Hepatocyte (in vitro differentiated cells): ENCODE measurements around the gene CELA2B. TPM values are rescaled to one million over a fixed set of nuclear protein-coding genes. Genes with fewer than 3 reads are reported as not detected.
"Not testable (repeated sequence)": the region's sequence is repeated elsewhere in the genome, so short reads cannot be mapped to it uniquely, and the experiment has no call there.

Experiments
- DNase-seq: peaks from one replicate; pipeline ENCODE4 v3.0.0-alpha.2; 2016; ENCODE audit warnings: low spot score
- H2AFZ ChIP-seq: fragments of 200-600 bp; sonication (generic); 2 replicates; pipeline ENCODE4 v1.6.0; 2016; ENCODE audit warnings: antibody characterized with exemption, mild to moderate bottlenecking
- H3K27ac ChIP-seq: fragments of 200-600 bp; sonication (generic); 2 replicates; pipeline ENCODE4 v1.5.1; 2016; ENCODE audit warnings: mild to moderate bottlenecking
- H3K27me3 ChIP-seq: fragments of 200-600 bp; sonication (generic); 2 replicates; pipeline ENCODE4 v1.6.1; 2016
- H3K36me3 ChIP-seq: fragments of 200-600 bp; sonication (generic); replicated peaks from 2 replicates; pipeline ENCODE4 v1.5.1; 2016; ENCODE audit warnings: low read depth; ENCODE audit not compliant: insufficient read depth
- H3K4me1 ChIP-seq: fragments of 200-600 bp; sonication (generic); 2 replicates; pipeline ENCODE4 v1.5.1; 2016; ENCODE audit warnings: mild to moderate bottlenecking, moderate library complexity; ENCODE audit not compliant: insufficient read depth
- H3K4me2 ChIP-seq: fragments of 200-600 bp; sonication (generic); 2 replicates; pipeline ENCODE4 v1.6.0; 2016
- H3K4me3 ChIP-seq: fragments of 200-600 bp; sonication (generic); 2 replicates; pipeline ENCODE4 v1.5.1; 2016; ENCODE audit warnings: mild to moderate bottlenecking
- H3K79me2 ChIP-seq: fragments of 200-600 bp; sonication (generic); 2 replicates; pipeline ENCODE4 v1.6.0; 2017; ENCODE audit warnings: mild to moderate bottlenecking
- H3K9me2 ChIP-seq: fragments of 200-600 bp; sonication (generic); replicated peaks from 2 replicates; pipeline ENCODE4 v1.6.0; 2017; ENCODE audit warnings: mild to moderate bottlenecking; ENCODE audit not compliant: insufficient read depth
- H3K9me3 ChIP-seq: fragments of 200-600 bp; sonication (generic); 2 replicates; pipeline ENCODE4 v1.5.1; 2016; ENCODE audit warnings: low read depth, mild to moderate bottlenecking
- H4K20me1 ChIP-seq: fragments of 200-600 bp; sonication (generic); 2 replicates; pipeline ENCODE4 v1.6.0; 2016; ENCODE audit warnings: mild to moderate bottlenecking; ENCODE audit not compliant: insufficient read depth, poor library complexity, severe bottlenecking
- CTCF ChIP-seq: fragments of 200-600 bp; sonication (generic); IDR thresholded peaks from 2 replicates; pipeline ENCODE4 v1.5.1; 2016; ENCODE audit warnings: antibody characterized with exemption, mild to moderate bottlenecking; ENCODE audit not compliant: poor library complexity
- EZH2 ChIP-seq: fragments of 200-600 bp; sonication (generic); IDR thresholded peaks from 2 replicates; pipeline ENCODE4 v1.6.1; 2016; ENCODE audit warnings: antibody characterized with exemption, mild to moderate bottlenecking, borderline replicate concordance
- EZH2phosphoT487 ChIP-seq: fragments of 200-600 bp; sonication (generic); IDR thresholded peaks from one replicate; pipeline ENCODE4 v1.6.1; 2018; ENCODE audit warnings: antibody characterized with exemption, mild to moderate bottlenecking, low read depth, moderate library complexity; ENCODE audit not compliant: unreplicated experiment, severe bottlenecking
- WGBS: methylation state at CpG from one replicate; pipeline ENCODE4 v1.1.6; 2016; ENCODE audit warnings: low lambda C conversion rate; ENCODE audit errors: missing lambda C conversion rate; 5-methylcytosine and 5-hydroxymethylcytosine counted together
- polyA plus RNA-seq: library from polyadenylated mRNA; unstranded; fragments of >200 nt; fragmentation: Nextera tagmentation; extraction: Ambion mirVana; gene quantifications from 2 replicates; pipeline ENCODE4 v1.2.1, GENCODE V29; 2016
- total RNA-seq: library from RNA; depleted of rRNA; stranded (reverse); fragments of >200 nt; gene quantifications from 2 replicates; pipeline ENCODE4 v1.2.3, GENCODE V29; 2014

CELA2B gene
- total and polyA plus RNA-seq, 2 experiments from 2014 or later, result 0.73 to 1.4 TPM

GRCh38 chr1:15479654-15480347 lies 3.9 kb downstream of the CELA2B start:
- H3K9me3 ChIP-seq, result no peaks in the 10 kb centered on the region
- TF ChIP-seq EZH2phosphoT487 (no peak), CTCF (no peak), EZH2 (no peak)
- no peaks in the 10 kb centered on the region for H3K36me3 ChIP-seq
- no peak overlapping the region for H3K4me3 ChIP-seq
- peaks cover 3% of the 10 kb centered on the region for H3K4me1 ChIP-seq
- no peaks in the 10 kb centered on the region for H3K9me2 ChIP-seq
- H3K79me2 ChIP-seq, result no peaks in the 10 kb centered on the region
- DNase-seq, result no peak
- no peak overlapping the region for H2AFZ ChIP-seq
- H3K27me3 ChIP-seq, result no peaks in the 10 kb centered on the region
- H3K27ac ChIP-seq, result no peak overlapping the region
- no peak overlapping the region for H3K4me2 ChIP-seq
- H4K20me1 ChIP-seq, result no peaks in the 10 kb centered on the region
- 94% methylated on average over 11 of the region's 11 CpGs for WGBS

- H3K79me2 ChIP-seq, H3K27ac ChIP-seq, H2AFZ ChIP-seq, H3K4me3 ChIP-seq, H3K9me3 ChIP-seq, H3K4me2 ChIP-seq, H3K4me1 ChIP-seq, DNase-seq, H3K27me3 ChIP-seq, H3K36me3 ChIP-seq, H4K20me1 ChIP-seq, H3K9me2 ChIP-seq: not testable (repeated sequence)
- 91% methylated on average over 6 of the region's 6 CpGs for whole genome bisulfite sequencing
Observed at GRCh38 chr1:15482455-15482854, 6.6 kb downstream of the CELA2B start.

GRCh38 chr1:15482983-15483543 lies 7.2 kb downstream of the CELA2B start:
- H3K4me1 ChIP-seq, H3K9me2 ChIP-seq, H3K9me3 ChIP-seq, H3K27ac ChIP-seq, H3K36me3 ChIP-seq, H4K20me1 ChIP-seq, H3K79me2 ChIP-seq, DNase-seq, H3K4me3 ChIP-seq, H2AFZ ChIP-seq, H3K4me2 ChIP-seq, H3K27me3 ChIP-seq: not testable (repeated sequence)
- WGBS, result 90% methylated on average over 16 of the region's 16 CpGs

GRCh38 chr1:15483971-15484370 lies 8.1 kb downstream of the CELA2B start:
- no peak overlapping the region for H3K27ac ChIP-seq
- TF ChIP-seq EZH2phosphoT487 (no peak), CTCF (no peak), EZH2 (no peak)
- H2AFZ ChIP-seq, result no peak overlapping the region
- no peak overlapping the region for H3K4me3 ChIP-seq
- WGBS, result 89% methylated on average over 2 of the region's 2 CpGs
- H3K9me3 ChIP-seq, result no peaks in the 10 kb centered on the region
- H3K27me3 ChIP-seq, result no peaks in the 10 kb centered on the region
- no peaks in the 10 kb centered on the region for H4K20me1 ChIP-seq
- H3K36me3 ChIP-seq, result no peaks in the 10 kb centered on the region
- no peak for DNase-seq
- H3K4me1 ChIP-seq, result no peaks in the 10 kb centered on the region
- H3K9me2 ChIP-seq, result no peaks in the 10 kb centered on the region
- H3K4me2 ChIP-seq, result no peak overlapping the region
- H3K79me2 ChIP-seq, result no peaks in the 10 kb centered on the region

GRCh38 chr1:15484443-15484842 lies 8.5 kb downstream of the CELA2B start:
- H3K27ac ChIP-seq, H3K36me3 ChIP-seq, H3K27me3 ChIP-seq, DNase-seq, H3K4me3 ChIP-seq, H3K9me3 ChIP-seq, H3K79me2 ChIP-seq, H3K4me1 ChIP-seq, H4K20me1 ChIP-seq, H3K9me2 ChIP-seq, H3K4me2 ChIP-seq, H2AFZ ChIP-seq: not testable (repeated sequence)
- 94% methylated on average over 6 of the region's 6 CpGs for WGBS
